Lung (tissue), 12 donors: ENCODE data around the gene GBE1. TPM values are rescaled to one million over a fixed set of nuclear protein-coding genes. Genes with fewer than 3 reads are reported as not detected.

Experiments used
- ATAC-seq: fragments of 200-7000 bp; cut with Tn5 transposase; one replicate; pipeline ENCODE4 v1.9.1; 2020; ENCODE audit warnings: moderate number of reproducible peaks; ENCODE audit not compliant: insufficient read depth, low FRiP score
- DNase-seq, 3 donors: peaks; one replicate each; pipeline ENCODE4 v3.0.0-alpha.2; 2013 to 2017
- H3K27ac ChIP-seq, 2 donors: one replicate each; pipeline ENCODE4 v1.5.1; 2013; ENCODE audit warnings: mild to moderate bottlenecking in 2 of 2, moderate library complexity in 2 of 2, control low read depth in 1 of 2, inconsistent platforms in 1 of 2, low read depth in 1 of 2, low read length in 1 of 2
- H3K27me3 ChIP-seq, 3 donors: one replicate each; pipeline ENCODE4 v1.5.1; 2013; ENCODE audit warnings: low read length in 2 of 3; ENCODE audit not compliant: control insufficient read depth in 3 of 3, insufficient read depth in 3 of 3
- H3K36me3 ChIP-seq, 4 donors: one replicate each; pipeline ENCODE4 v1.5.1; 2013; ENCODE audit warnings: low read length in 4 of 4, mild to moderate bottlenecking in 1 of 4, moderate library complexity in 1 of 4; ENCODE audit not compliant: control insufficient read depth in 4 of 4, insufficient read depth in 4 of 4
- H3K4me1 ChIP-seq, 5 donors: one replicate each; pipeline ENCODE4 v1.5.1; 2013; ENCODE audit warnings: low read length in 5 of 5, mild to moderate bottlenecking in 2 of 5, moderate library complexity in 1 of 5; ENCODE audit not compliant: control insufficient read depth in 5 of 5, insufficient read depth in 5 of 5
- H3K4me3 ChIP-seq: one replicate; pipeline ENCODE4 v1.5.1; 2013; ENCODE audit warnings: mild to moderate bottlenecking, control low read depth, moderate library complexity
- H3K9ac ChIP-seq, 2 donors: one replicate each; pipeline ENCODE4 v1.5.1; 2013; ENCODE audit warnings: low read length in 2 of 2, control low read depth in 1 of 2; ENCODE audit not compliant: insufficient read depth in 1 of 2
- H3K9me3 ChIP-seq, 4 donors: one replicate each; pipeline ENCODE4 v1.5.1; 2013; ENCODE audit warnings: low read length in 3 of 4, mild to moderate bottlenecking in 1 of 4, moderate library complexity in 1 of 4; ENCODE audit not compliant: control insufficient read depth in 4 of 4, insufficient read depth in 3 of 4
- WGBS, 2 donors: extraction: QIAGEN DNeasy Blood & Tissue Kit; methylation state at CpG; one replicate each; pipeline ENCODE4 v1.1.7; 2013; 5-methylcytosine and 5-hydroxymethylcytosine counted together
- polyA plus RNA-seq, 2 donors: library from polyadenylated mRNA; stranded (reverse); fragments of 200-250 nt; gene quantifications; one replicate each; pipeline ENCODE4 v1.2.1, GENCODE V29; 2013
- total RNA-seq, 2 donors: library from RNA; depleted of rRNA in 1 of 2; stranded (reverse); fragments of >200 nt in 1 of 2; gene quantifications; one replicate each; pipeline ENCODE4 v1.2.1, GENCODE V29; 2014 to 2021
- TF ChIP-seq, protein P1 (sequence below): IDR thresholded peaks from 2 replicates; pipeline ENCODE4 v1.5.1; 2012; ENCODE audit warnings: mild to moderate bottlenecking; ENCODE audit errors: control extremely low read depth, extremely low read depth
- donor health status: control.
- donor health status: control.
- donor health status: Bipolar disorder and iron deficiency.
- donor health status: healthy.
- donor health status: DM: yes; HTN: yes; CAD: no.

The GBE1 gene
- total and polyA plus RNA-seq, 4 donors, result 10.5 to 39.1 (median 31.6) TPM

DNA sequence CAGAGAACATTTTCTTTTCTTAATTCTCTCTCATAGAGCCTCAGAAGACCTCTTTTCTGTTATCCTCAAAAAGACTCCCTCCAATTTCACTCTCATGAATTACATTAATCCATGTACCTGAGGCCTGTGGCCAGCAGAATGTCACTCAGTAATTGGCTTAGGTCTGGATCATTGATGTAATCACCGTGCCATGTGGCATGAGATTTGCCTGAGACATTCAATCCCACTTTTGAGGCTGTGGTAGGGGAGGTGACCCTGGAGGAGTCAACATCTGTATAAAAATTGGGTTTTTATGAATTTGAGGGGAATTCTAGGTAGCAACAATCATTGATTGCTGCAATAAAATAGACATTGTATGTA is 295.3 kb downstream of the GBE1 start:
- Histone ChIP-seq H3K9ac (no peak overlapping the region), H3K9me3 (no peaks in the 10 kb centered on the region), H3K4me3 (no peak overlapping the region), H3K27ac (no peak overlapping the region), H3K27me3 (no peaks in the 10 kb centered on the region), H3K36me3 (no peaks in the 10 kb centered on the region), H3K4me1 (peaks cover 0 to 5% (median 0%) of the 10 kb centered on the region in 5 donors)
- ATAC-seq (no peak), DNase-seq (no peak)
- 86 to 93% methylated on average over 1 of the region's 1 CpG for WGBS, 2 donors
- TF ChIP-seq, protein P1, sequence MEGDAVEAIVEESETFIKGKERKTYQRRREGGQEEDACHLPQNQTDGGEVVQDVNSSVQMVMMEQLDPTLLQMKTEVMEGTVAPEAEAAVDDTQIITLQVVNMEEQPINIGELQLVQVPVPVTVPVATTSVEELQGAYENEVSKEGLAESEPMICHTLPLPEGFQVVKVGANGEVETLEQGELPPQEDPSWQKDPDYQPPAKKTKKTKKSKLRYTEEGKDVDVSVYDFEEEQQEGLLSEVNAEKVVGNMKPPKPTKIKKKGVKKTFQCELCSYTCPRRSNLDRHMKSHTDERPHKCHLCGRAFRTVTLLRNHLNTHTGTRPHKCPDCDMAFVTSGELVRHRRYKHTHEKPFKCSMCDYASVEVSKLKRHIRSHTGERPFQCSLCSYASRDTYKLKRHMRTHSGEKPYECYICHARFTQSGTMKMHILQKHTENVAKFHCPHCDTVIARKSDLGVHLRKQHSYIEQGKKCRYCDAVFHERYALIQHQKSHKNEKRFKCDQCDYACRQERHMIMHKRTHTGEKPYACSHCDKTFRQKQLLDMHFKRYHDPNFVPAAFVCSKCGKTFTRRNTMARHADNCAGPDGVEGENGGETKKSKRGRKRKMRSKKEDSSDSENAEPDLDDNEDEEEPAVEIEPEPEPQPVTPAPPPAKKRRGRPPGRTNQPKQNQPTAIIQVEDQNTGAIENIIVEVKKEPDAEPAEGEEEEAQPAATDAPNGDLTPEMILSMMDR, result no peak

DNA sequence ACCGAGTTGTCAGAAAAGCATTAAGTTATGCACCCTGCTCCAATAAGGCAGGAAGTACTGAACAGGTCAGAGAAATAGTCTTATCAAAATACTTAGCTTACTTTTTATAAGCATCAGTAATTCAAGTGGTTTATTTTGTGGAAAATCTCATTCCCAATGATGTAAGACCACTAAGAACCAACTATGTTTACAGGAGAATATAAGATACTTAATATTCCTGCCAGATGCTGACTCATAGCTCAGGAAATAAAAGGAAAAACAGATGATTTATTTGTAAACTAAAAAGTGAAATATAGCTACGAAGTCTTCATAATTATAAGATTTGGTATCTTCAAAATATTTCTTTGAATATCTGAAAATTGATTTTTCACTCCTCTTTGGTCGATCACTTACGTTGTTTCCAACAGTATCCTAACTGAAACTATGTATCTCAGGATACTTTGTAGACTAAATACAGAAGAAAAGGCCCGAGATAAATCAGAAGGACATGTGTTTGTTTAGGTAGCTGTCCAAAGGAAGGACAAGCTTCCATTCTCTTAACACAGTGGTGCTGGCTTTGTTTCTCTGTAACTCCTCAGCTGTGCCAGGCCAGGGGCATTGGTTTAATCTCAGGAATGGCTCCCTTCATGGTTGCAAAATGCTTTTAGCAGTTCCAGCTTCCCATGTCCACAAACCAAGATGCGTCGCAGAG is 295.8 kb downstream of the GBE1 start:
- DNase-seq, result peak in 1 of 3 donors; percentile 16
- Histone ChIP-seq H3K9ac (no peak overlapping the region), H3K27me3 (no peaks in the 10 kb centered on the region), H3K4me1 (peaks cover 0 to 5% (median 0%) of the 10 kb centered on the region in 5 donors), H3K27ac (no peak overlapping the region), H3K4me3 (no peak overlapping the region), H3K36me3 (no peaks in the 10 kb centered on the region), H3K9me3 (no peaks in the 10 kb centered on the region)
- no peak for ATAC-seq
- TF ChIP-seq, protein P1, result no peak
- 63 to 84% methylated on average over 7 of the region's 7 CpGs for WGBS, 2 donors

DNA sequence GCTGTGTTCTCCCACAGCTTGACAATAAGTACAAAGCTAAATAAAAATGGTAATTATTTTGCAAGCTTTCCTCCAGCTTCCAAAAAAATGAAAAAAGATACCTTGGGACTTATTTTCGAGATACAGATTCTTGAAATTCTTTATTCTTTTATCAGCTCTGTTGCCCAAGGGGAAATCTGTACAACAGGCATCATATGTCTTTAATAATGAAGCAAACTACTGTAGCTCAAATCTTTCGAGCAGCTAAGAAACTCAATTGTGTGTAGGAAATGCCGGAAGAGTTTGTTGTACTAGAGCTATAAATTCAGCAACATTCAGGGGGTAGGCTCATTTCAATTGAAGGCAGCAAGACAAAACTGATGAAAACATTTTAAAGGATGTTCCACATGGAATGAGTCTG is 297.7 kb downstream of the GBE1 start:
- DNase-seq (no peak), ATAC-seq (no peak)
- 70 to 83% methylated on average over 3 of the region's 3 CpGs for WGBS, 2 donors
- Histone ChIP-seq H3K36me3 (no peaks in the 10 kb centered on the region), H3K4me3 (no peak overlapping the region), H3K9ac (no peak overlapping the region), H3K4me1 (peaks cover 0 to 5% (median 0%) of the 10 kb centered on the region in 5 donors), H3K9me3 (no peaks in the 10 kb centered on the region), H3K27me3 (peaks cover 0 to 2% (median 0%) of the 10 kb centered on the region in 3 donors), H3K27ac (no peak overlapping the region)
- TF ChIP-seq, protein P1, result no peak

DNA sequence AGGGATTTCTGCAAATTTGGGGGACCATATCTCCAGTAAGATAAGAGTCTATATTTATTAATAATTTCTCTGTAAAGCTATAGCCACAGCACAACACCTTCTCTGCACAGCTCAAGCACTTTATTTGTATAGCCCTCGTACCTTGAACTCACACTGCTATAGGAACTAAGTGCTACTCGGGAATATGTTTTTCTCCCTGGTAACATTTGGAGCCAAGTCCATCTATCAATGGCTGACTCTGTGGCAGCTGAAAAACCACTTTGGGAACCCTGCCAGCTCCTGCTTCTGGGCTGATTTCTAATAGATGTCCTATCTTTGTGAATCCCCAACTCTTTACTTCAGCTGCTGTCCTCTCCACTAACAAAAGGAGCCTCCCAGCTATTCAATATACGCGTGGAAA is 298.5 kb downstream of the GBE1 start:
- Histone ChIP-seq H3K9ac (no peak overlapping the region), H3K4me3 (no peak overlapping the region), H3K36me3 (no peaks in the 10 kb centered on the region), H3K27ac (no peak overlapping the region), H3K9me3 (no peaks in the 10 kb centered on the region), H3K27me3 (peaks cover 0 to 2% (median 0%) of the 10 kb centered on the region in 3 donors), H3K4me1 (peaks cover 0 to 5% (median 0%) of the 10 kb centered on the region in 5 donors)
- DNase-seq, result peak in 1 of 3 donors; percentile 34
- 53 to 68% methylated on average over 4 of the region's 4 CpGs for WGBS, 2 donors
- TF ChIP-seq, protein P1, result no peak
- no peak for ATAC-seq
